GM21423 (cell line): ENCODE measurements around the gene C12orf42.
"Not testable (repeated sequence)": the region's sequence is repeated elsewhere in the genome, so short reads cannot be mapped to it uniquely, and the experiment has no call there.

Experiments
- ATAC-seq: cut with Tn5 transposase; IDR thresholded peaks from one replicate; pipeline ENCODE4 v1.9.1; 2021; ENCODE audit warnings: mild to moderate bottlenecking, moderate library complexity; ENCODE audit not compliant: unreplicated experiment

The C12orf42 gene

DNA sequence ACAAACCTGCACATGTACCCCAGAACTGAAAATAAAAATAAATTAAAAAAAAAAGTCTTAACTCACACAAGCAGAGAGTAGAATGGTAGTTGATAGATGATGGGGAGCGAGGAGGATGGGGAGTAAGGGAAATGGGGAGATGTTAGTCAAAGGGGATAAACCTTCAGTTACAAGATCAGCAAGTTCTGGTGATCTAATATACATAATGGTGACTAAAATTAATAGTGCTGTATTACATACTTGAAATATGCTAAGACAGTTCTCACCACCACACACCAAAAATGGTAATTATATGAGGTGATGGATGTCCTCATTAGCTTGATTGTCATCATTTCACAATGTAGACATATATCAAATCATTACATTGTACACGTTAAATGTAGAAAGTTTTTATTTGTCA lies 3.2 kb upstream of the C12orf42 start:
- no peak for ATAC-seq

DNA sequence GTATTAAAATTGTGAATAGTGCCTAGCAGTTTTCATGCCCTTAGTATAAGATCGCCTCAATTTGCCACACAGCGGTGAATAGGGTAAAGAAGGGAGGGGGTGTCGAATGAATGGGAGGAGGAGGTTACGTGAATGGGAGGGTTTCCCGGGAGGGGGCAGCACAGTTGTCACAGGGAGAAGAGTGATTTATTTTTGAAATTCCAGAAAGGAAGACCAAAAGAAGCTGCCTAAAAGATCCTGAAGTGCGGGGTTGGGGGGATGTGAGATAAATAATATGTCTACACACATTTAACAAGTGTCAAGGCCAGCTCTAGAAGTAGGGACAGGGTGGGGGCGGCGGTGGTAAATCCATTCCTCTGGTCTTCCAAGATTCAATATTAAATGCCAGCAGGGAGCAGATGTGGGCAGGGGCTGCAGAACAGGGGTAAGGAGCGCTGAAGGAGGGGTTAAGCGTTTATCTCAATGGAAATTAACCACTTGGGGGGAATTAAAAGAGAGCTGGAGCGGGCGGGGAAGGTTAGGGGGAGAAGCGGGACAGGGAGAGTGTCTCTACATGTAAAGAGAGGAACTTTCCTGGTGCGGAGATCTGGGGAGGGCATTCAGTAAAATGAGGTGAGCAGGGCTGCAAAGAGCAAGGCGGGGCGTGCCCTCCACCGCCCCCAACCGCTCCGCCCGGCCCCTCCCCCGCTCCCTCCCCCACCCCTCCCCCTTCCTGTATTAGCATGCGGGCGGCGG lies 867 bp downstream of the C12orf42 start:
- no peak for ATAC-seq

DNA sequence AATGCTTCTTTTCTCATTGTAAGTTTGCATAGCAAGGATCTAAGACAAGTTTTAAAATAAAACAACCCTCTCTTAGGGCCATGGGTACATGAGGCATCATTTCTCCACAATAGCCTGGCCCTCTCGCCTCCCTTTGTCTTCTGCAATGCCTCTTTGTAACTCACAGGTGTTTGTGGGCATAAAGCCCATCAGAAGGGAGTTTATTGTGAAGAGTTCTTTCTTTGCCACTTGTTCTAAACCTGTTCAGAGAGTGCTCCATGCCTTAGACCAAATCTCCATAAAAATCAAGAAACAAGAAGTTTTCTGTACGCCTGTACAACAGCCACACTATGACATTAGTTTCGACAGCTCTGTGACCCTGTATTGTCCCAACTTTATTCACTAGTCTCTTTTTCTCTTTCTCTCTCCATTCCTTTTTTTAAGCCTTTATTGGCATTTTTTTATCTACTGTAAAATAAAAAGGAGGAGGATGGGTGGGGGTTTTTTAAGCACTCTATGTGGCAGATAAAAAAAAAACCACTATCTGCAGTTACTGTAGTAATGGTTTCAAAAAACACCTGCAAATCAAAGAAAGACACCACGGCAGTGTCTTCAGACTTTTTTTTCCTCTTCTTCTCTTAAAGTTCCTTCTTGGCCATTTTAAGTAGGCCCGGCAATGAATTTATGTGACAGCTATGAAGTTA lies 1.6 kb downstream of the C12orf42 start:
- ATAC-seq = no peak

DNA sequence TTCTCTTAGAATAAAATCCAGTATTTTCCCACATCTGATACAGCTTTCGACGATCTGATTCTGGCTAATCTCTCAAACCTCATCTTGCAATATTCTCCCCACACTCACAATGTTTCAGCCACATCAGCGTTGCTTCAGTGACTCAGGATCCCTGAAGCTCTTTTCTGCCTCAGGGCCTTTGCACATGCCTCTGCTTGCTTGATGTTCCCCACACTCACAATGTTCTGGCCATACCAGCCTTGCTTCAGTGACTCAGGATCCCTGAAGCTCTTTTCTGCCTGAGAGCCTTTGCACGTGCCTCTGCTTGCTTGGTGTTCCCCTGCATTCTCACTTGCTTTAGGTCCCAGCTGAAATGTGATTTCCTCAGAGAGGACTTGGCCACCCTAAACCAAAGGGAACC lies 2.6 kb downstream of the C12orf42 start:
- no peak for ATAC-seq

DNA sequence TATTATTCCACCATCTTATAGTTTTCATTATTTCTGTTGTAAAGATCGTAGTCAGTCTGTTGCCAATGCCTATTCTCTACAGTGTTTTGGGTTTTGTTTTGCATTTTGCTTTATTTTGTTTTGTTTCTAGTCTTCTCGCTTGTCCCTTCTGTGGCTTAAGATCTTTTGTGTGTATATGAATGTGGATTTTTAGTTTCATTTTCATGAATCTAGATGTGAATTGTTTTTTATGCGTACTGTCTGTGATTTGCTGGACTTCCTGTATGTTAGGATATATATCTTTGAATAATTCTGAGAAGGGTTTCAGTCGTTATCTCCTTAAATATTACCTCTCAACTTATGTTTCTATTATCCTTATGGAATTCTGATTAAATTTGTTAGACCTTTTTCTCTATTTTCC lies 13.4 kb downstream of the C12orf42 start:
- no peak for ATAC-seq

DNA sequence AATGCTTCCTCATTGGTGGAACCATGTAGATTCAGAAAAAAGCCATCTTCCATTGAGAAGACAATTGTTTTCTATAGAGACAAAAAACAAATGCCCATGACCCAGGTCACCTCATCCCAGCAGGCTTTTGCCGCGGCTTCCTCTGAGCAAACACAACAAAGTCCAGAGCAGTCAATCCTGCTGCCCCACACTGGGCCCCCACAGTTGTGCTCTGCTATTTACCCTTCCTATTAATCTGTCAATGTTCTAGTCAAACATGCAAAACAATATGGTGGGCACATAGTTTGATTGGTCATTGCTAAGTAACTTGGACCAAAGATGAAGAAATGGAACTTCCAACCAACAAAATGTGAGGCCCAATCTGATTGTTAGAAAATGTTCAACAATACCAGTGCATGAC lies 20.7 kb downstream of the C12orf42 start:
- no peak for ATAC-seq

DNA sequence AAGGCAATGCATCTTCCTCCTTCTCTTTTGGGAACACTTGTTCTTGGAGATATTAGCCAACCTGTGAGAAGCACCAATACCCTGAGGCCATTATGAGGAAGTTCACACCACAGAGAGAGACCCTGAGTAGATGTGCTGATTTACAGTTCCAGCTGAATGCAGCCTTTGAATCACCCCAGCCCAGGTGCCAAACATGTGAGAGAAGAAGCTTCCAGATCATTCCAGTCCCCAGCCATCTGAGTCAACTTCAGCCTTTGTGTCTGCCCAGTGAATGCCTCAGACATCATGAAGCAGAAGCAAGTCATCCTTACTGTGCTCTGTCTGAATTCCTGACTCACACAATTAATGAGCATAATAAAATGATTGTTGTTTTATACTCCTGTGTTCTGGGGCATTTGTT lies 25.1 kb downstream of the C12orf42 start:
- ATAC-seq = no peak

DNA sequence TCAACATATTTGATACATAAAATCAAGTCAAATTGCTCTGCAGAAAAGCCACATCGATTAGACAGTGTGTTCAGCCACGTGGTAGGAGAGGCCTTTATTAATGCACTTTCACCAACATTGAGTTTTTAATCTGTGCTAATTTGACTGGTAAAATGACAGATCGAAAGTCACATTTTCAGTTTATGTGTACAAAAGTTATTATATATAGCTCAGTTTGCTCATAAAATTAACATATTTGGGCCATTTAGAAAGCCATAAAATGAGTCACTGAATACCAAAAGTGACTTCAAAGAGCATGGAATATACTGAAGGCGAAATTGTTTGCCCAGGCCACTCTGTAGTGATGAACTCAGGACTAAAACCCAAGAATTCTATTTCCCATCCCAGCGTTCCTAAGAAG lies 26.0 kb downstream of the C12orf42 start:
- ATAC-seq = no peak

DNA sequence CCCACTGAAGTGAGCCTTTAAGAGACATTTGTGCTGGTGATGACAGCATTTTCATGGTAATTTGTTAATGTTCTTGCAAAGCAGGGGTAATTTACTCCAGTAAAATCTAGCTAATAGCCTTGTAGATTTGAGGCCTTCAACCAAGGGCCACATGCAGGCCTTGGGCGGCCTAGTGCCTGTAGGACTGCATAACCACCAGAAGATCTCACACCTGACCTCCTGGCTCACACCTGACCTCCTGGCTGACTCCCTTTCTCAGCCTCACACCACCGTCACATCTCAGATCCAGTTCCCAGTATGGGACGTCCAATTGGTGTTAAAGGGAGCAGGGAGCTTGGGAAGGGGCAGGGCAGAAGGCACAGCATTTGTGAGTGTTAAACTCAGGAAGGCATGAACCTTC lies 26.9 kb downstream of the C12orf42 start:
- ATAC-seq = no peak

DNA sequence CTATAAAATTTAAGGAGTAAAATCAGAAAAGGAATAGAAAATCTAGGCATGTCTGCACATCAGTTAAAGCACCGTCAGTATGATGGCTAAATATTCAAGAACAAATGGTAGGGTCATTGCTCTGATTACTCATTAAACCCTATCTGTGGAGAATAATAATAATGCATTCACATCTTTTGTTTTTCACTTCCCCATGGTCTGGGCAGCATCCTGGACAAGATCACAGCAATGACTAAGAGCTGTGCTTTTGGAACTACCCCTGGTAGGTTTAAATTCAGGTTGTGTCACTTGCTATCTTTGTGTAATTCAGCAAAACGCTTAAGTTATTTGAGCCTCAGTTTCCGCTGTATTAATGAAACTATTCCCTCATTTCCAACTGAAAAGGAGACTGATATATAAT lies 33.1 kb downstream of the C12orf42 start:
- ATAC-seq = peak; percentile 97

DNA sequence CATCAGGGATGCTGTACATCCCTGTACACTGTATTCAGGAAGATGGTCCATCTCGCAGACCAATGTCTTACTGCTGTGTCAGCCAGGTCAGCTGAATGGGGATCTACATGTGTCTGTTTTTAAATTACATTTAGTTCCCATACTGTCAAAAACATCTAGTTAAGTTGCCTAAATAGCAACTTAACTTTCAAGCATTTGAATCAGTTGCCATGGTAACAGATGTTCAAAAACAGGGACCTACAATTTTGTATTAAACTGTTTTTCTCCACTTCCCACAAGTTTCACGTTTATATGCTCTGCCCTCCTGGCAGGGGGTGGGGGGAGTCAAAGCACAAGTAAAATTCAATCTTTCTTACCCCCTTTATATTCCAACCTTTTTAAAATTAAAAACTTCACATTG lies 38.3 kb downstream of the C12orf42 start:
- no peak for ATAC-seq

DNA sequence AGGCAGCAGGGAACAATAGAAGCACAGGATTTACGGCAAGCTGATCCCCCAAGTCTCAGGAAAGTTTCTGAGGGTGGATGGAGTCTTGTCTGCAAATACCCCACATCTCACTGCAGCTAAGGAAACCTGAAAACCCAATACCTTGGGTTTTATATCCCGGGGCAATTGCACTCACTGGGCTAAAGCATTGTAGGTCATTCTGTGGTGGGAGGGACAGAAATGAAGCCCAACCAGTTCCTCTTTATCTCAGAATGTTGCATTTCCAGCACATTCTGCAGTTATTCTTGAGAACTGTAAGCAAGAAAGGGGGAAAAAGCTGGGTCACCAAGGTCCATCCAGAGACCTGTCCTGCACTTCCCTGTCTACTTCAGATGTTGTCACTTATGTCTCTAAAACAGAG lies 39.8 kb downstream of the C12orf42 start:
- ATAC-seq = no peak

DNA sequence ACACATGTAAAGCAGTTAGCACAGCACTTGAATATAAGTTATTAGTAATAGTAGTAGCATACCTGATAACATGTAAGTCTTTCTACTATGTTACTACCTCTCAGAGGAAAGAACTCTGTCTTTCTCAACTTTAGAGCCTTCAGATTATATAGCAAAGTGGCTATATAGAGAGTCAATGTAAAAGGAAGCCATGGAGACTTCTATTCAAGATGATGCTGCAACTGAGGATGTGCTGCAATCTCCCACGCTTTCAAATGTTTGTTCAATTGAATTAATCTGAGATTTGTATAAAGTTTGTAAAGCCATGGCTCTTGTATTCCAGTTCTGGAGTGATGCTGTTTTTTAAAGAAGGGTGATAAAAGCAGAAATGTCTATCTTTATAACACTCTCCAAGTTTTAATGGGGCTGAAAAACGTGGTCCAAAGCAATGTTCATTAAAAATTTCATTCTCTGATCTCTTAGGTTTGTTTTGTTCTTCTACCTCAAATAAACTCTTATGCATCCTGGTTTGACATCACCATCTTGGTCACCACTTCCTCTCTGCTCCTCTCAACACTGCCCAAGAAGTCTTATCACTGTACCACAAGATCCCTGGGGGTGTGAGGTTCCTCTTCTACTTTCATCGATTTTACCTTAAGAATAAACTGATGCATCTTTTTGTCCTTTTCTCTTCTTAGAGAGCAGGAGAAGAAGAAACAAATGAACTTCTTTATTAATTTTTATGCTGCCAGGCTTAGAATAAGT lies 40.6 kb downstream of the C12orf42 start:
- peak; percentile 86 for ATAC-seq

DNA sequence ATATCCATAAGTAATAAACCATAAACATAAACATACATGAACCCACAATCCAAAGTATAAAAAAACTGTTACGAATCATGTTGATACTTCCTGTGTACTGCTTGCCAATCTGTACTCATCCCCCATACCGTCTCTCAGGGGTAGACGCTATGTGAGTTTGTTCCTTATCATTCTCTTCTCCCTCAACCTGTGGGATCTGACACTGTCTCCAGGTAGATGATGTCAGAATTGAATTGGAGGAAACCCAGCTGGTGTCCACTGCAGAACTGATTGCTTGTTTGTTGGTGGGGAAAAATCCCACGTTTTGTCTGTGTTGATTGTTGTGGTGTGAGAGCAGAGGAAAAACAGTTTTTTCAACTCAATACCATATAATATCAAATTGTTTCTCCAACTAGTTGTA lies 50.8 kb downstream of the C12orf42 start:
- ATAC-seq = no peak

DNA sequence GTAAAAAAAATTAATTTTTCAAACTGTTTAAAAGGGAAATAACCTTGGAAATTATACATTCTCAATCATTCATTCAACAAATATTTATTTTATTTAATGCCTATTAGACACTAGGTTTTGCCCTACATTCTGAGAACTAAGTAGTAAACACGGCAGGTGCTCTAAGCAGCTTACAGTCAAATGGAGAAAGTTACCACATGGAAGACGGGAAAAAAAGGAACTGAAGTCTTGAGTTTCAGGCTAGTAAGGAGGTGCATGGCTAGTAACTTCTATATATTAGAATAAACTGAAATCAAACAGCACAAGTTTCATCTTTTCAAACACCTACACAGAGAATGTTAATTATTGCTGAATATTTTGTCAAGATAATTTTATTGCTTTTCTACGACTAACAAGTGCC lies 52.9 kb downstream of the C12orf42 start:
- ATAC-seq = no peak

DNA sequence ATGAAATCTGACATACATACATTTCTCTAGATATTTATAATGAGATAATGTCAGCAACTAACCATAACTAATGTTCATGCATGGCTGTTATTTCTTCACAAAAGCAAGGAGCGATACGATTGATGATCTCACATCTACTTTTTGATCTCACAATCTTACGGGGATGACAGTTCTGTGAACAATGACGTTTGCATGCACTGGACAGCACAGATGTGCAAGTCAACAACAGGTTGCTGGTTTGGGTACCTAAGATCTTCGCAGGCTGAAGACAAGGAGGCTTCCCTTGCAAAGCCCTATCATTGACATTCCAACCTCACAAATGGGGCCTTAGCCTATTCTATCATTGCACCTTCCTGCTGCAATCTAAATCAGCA lies 53.6 kb downstream of the C12orf42 start:
- no peak for ATAC-seq

DNA sequence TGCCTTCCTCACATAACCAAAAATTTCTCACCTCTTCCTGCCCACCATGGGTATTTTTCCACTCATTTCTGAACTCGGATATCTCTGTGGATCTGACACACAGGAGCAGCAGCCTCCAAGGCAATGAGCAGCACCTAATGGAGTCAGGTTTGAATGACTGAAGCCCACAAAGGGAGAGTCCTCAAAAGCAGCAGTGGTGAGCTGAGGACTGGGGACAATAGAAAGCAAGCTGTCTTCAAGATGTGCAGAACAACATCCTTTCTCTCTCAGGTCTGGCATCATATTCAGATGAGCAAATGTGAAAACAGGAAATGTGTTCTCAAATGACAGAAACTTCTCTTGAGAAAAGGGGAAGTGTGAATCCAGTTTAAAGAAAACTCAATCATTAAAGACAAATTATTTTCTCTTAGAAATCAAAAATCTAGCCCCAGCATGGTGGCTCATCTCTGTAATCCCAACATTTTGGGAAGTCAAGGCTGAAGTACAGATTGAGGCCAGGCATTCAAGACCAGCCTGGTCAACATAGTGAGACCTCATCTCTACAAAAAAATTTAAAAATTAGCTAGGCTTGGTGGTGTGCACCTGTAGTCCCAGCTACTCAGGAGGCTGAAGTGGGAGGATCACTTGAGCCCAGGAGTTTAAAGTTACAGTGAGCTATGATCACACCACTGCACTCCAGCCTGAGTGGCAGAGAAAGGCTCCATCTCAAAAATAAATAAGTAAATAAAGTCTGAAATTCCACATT lies 54.2 kb downstream of the C12orf42 start:
- ATAC-seq = peak; percentile 98

DNA sequence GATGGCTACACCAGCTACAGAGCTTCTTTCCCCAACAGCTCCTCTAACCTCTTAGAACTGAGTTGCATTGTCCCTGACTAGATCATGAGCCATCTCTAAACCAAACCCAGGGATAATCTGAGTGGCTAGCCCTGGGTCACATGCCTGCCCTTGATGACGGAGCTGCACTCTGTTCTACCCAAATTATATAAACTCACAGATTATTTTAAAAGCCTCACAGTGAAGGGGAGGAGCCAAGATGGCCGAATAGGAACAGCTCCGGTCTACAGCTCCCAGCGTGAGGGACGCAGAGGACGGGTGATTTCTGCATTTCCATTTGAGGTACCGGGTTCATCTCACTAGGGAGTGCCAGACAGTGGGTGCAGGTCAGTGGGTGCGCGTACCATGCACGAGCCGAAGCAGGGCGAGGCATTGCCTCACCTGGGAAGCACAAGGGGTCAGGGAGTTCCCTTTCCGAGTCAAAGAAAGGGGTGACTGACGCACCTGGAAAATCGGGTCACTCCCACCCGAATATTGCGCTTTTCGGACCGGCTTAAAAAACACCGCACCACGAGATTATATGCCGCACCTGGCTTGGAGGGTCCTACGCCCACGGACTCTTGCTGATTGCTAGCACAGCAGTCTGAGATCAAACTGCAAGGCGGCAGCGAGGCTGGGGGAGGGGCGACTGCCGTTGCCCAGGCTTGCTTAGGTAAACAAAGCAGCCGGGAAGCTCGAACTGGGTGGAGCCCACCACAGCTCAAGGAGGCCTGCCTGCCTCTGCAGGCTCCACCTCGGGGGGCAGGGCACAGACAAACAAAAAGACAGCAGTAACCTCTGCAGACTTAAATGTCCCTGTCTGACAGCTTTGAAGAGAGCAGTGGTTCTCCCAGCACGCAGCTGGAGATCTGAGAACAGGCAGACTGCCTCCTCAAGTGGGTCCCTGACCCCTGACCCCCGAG lies 61.3 kb downstream of the C12orf42 start:
- ATAC-seq = not testable (repeated sequence)

DNA sequence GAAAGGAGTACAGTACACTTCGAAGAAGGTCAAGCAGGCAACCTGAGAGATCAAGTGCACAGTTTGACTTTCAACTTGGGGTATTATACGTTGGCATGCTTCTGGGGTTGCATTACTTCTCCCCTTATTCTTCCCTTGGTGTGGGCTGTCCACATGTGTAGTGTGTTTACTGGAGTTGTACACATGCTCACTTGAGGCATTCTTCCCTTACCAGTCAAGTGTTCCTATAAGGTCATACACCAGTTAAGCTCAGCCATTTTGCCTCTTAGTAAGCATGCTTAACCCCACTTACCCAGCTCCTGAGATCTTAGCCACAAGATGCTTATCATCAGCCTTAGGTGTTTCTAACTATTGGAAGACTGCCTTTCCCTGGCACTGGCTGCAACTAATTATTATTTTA lies 63.8 kb downstream of the C12orf42 start:
- ATAC-seq = no peak

DNA sequence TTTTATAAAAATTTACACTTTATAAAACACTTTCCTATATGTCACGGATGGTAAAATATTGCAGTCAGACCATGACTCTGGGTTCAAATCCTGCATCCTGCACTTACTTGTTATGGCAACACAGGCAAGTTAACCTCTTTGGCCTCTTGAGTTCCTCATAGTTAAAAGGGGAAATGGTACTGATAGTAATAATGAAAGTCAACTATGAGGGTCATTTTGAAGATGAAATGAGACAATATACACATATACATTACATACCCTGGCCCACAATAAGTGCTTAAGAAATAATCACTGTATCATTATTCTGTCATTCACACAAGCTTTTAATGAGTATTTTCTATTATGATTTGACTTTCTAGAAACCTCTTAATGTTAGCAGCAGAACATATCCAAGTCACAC lies 64.4 kb downstream of the C12orf42 start:
- no peak for ATAC-seq
